MCF 10A (cell line): ENCODE measurements around the gene NFKB2. TPM values are rescaled to one million over a fixed set of nuclear protein-coding genes. Genes with fewer than 3 reads are reported as not detected.

ENCODE experiments used
- BruUV-seq: library from RNA; stranded (reverse); fragments of 400-500 nt; replicated peaks from 2 replicates; lab custom pipeline; 2021; lab: Mats Ljungman, UMichigan
- CTCF ChIA-PET: fragments of 300-600 bp; sonication (Branson Sonifier 250); formaldehyde crosslinking; extraction: SDS; loops from one replicate; lab custom pipeline; 2021; ENCODE audit warnings: antibody characterized with exemption, inconsistent platforms; lab: Yijun Ruan, JAX
- POLR2A ChIA-PET: fragments of 300-600, 350-650 bp; sonication (Branson Sonifier 250); formaldehyde crosslinking; extraction: SDS; loops from one replicate; lab custom pipeline; 2020; ENCODE audit warnings: antibody characterized with exemption, inconsistent platforms; lab: Yijun Ruan, JAX
- DNase-seq: peaks from one replicate; pipeline ENCODE4 v3.0.0-alpha.2; 2018; ENCODE audit not compliant: unreplicated experiment
- H3K27ac Mint-ChIP-seq: one replicate; pipeline ENCODE4 v1.8.0; 2022; ENCODE audit warnings: mild to moderate bottlenecking, low read depth, mixed read lengths; ENCODE audit not compliant: unreplicated experiment
- H3K27me3 Mint-ChIP-seq: one replicate; pipeline ENCODE4 v1.8.0; 2022; ENCODE audit warnings: mixed read lengths; ENCODE audit not compliant: insufficient read depth, unreplicated experiment
- H3K36me3 Mint-ChIP-seq: one replicate; pipeline ENCODE4 v1.8.0; 2022; ENCODE audit warnings: mild to moderate bottlenecking, moderate library complexity, mixed read lengths; ENCODE audit not compliant: insufficient read depth, unreplicated experiment
- H3K4me1 Mint-ChIP-seq: one replicate; pipeline ENCODE4 v1.8.0; 2022; ENCODE audit warnings: mixed read lengths; ENCODE audit not compliant: insufficient read depth, unreplicated experiment
- H3K4me3 Mint-ChIP-seq: one replicate; pipeline ENCODE4 v1.8.0; 2022; ENCODE audit warnings: mild to moderate bottlenecking, moderate library complexity, mixed read lengths; ENCODE audit not compliant: unreplicated experiment
- H3K9me3 Mint-ChIP-seq: one replicate; pipeline ENCODE4 v1.8.0; 2022; ENCODE audit warnings: mixed read lengths; ENCODE audit not compliant: unreplicated experiment
- CTCF ChIP-seq: fragments of 200-600 bp; IDR thresholded peaks from one replicate; pipeline ENCODE4 v1.8.0; 2022; ENCODE audit warnings: antibody characterized with exemption, mild to moderate bottlenecking; ENCODE audit not compliant: unreplicated experiment
- intact Hi-C: fragments of 100-400 bp; cut with micrococcal nuclease; formaldehyde crosslinking; loops from 2 replicates; pipeline ENCODE4 v1.14.1; 2022
- microRNA-seq: library from miRNA; unstranded; fragments of <30 nt; microRNA quantifications from one replicate; pipeline ENCODE4 v1.2.0, GENCODE V29; 2022
- total RNA-seq: library from RNA; stranded (reverse); gene quantifications from 2 replicates; pipeline ENCODE4 v1.2.3, GENCODE V29; 2022

Gene NFKB2
- total RNA-seq, 1 experiment from 2014 or later, result 76.2 TPM

DNA sequence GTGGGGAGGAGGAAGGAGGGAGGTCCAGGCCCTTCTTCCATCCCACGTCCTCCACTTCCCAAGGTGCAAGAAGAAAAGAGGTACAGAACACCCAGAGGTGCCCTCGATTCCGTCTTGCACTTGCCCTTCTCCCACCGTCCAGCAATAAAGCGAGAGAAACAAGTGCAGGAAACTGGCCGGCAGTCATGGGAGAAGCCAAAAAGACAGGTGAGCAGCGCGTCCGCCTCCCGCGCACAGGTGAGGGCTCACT is 54.5 kb downstream of the NFKB2 start:
- intact Hi-C loops, result no loop called here
- Mint-ChIP-seq H3K9me3 (no peaks in the 10 kb centered on the region), H3K36me3 (peaks cover 23% of the 10 kb centered on the region), H3K4me3 (peak overlapping the region; percentile 89), H3K4me1 (peaks cover 7% of the 10 kb centered on the region), H3K27me3 (no peaks in the 10 kb centered on the region), H3K27ac (peak overlapping the region; percentile 63)
- ChIA-PET POLR2A (interaction anchor here (0.7 to 6.3 kb wide), 21 partner anchors 9 to 404 kb away, joined by 3 to 85 read pairs (median 5); partner anchors contain the start of genes ACTR1A, ARMH3, BORCS7 and CUEDC2), CTCF (interaction anchor here (0.5 to 1.8 kb wide), 9 partner anchors 11 to 221 kb away, joined by 3 to 9 read pairs (median 4); no protein-coding TSS in a partner anchor)
- TSS peak; percentile 53 for BruUV-seq
- TF ChIP-seq CTCF, result no peak
- no peak for DNase-seq

GRCh38 chr10:102450374-102451104 is 55.0 kb downstream of the NFKB2 start:
- BruUV-seq, result no TSS peak
- ChIA-PET POLR2A (interaction anchor here (0.7 to 6.3 kb wide), 27 partner anchors 10 to 404 kb away, joined by 3 to 85 read pairs (median 4); partner anchors contain the start of genes ACTR1A, ARL3, ARMH3 and BORCS7), CTCF (interaction anchor here (0.5 to 2.7 kb wide), 17 partner anchors 11 to 281 kb away, joined by 3 to 15 read pairs (median 4); no protein-coding TSS in a partner anchor)
- Mint-ChIP-seq H3K27me3 (no peaks in the 10 kb centered on the region), H3K4me1 (peaks cover 7% of the 10 kb centered on the region), H3K9me3 (no peaks in the 10 kb centered on the region), H3K4me3 (peak overlapping the region; percentile 89), H3K27ac (peak overlapping the region; percentile 80), H3K36me3 (peaks cover 23% of the 10 kb centered on the region)
- TF ChIP-seq CTCF, result no peak
- peak; percentile 76 for DNase-seq
- intact Hi-C loops, result no loop called here

DNA sequence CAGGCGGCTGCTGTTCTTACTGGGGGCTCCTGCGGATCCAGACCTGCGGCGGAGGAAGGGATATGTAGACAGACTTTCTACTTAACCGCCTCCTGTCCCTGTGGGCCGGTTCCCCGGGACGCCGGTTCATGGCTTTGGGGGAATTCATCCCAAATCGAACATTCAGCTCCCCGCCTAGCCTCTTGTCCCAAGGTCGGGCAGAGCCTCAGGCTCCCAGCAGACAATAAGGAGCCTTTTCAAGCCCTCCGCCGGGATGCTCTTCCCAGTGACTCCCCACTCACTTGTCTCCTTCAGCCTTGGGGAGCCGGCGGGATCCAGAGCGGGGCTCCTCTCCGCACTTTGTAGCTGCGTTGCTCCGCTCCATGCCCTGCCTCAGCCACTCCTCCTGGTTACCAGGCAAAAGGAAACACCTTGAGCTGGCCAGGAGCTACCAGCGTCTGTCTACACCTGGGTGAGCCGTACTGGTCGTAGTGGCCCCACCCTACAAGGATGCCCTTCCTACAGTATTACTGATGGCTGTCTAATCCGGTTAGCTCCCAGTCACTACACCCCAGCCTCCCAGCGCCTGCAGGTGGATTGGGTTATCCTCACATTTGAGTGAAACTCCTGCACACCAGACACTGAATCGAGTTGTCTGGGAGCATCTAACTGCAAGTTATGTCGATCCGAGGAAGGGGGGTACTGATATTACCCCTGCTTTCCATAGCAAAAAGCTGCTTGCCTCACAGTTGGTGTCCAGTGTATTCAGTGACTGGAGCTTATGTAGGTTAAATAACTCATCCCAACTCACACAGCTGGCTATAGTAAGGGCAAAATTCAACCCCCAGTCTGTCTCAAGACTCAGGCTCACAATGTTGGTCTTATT is 55.8 kb downstream of the NFKB2 start, which contains the start of gene C10orf95:
Gene C10orf95, minus strand, starts transcription at position 439 of the 865 bp plus-strand sequence. CDS start 450 bp downstream, outside the sequence.
- POLR2A ChIA-PET, result interaction anchor here (0.5 to 6.3 kb wide), 28 partner anchors 10 to 1420 kb away, joined by 3 to 85 read pairs (median 4); partner anchors contain the start of genes ACTR1A, ARL3, ARMH3 and BORCS7
- H3K4me3 Mint-ChIP-seq, result peak within 1 kb of the TSS; percentile 89
- no peak for TF ChIP-seq CTCF
- CTCF ChIA-PET, result interaction anchor here (0.6 to 2.7 kb wide), 21 partner anchors 10 to 615 kb away, joined by 3 to 15 read pairs (median 4); partner anchors contain the start of gene ACTR1A
- peaks cover 14% of the 10 kb centered on the region for H3K4me1 Mint-ChIP-seq
- peak within 1 kb of the TSS; percentile 80 for H3K27ac Mint-ChIP-seq
- DNase-seq, result no peak
- H3K36me3 Mint-ChIP-seq, result peaks cover 23% of the 10 kb centered on the region
- intact Hi-C loops, result no loop called here
- H3K9me3 Mint-ChIP-seq, result no peaks in the 10 kb centered on the region
- TSS peak; percentile 8 for BruUV-seq
- no peaks in the 10 kb centered on the region for H3K27me3 Mint-ChIP-seq

Small RNAs within 50 kb of the gene (microRNA-seq; reads per million reads assigned to microRNA genes)
- gene MIR146B, result 327 reads per million, percentile 80 among the genes with 10 or more reads in this experiment

Other genes starting within 250 kb of the NFKB2 start
- gene NOLC1, start 243.3 kb upstream of the NFKB2 start, total RNA-seq, result 122 and 168 TPM in 2 replicates
- not detected in 2 replicates for gene ELOVL3, start 169.4 kb upstream of the NFKB2 start, total RNA-seq
- not detected in 2 replicates for gene PITX3, start 154.2 kb upstream of the NFKB2 start, total RNA-seq
- gene GBF1, start 150.2 kb upstream of the NFKB2 start, total RNA-seq, result 50.0 and 50.6 TPM in 2 replicates
- 0.66 and 0.75 TPM in 2 replicates for gene PSD, start 23.1 kb downstream of the NFKB2 start, total RNA-seq
- gene FBXL15, start 25.1 kb downstream of the NFKB2 start, total RNA-seq, result 11.1 and 11.3 TPM in 2 replicates
- 55.0 and 64.5 TPM in 2 replicates for gene CUEDC2, start 36.9 kb downstream of the NFKB2 start, total RNA-seq
- gene C10orf95, start 55.8 kb downstream of the NFKB2 start, total RNA-seq, result 0.49 and 0.63 TPM in 2 replicates
- 60.1 and 75.3 TPM in 2 replicates for gene ACTR1A, start 107.0 kb downstream of the NFKB2 start, total RNA-seq
- gene SUFU, start 108.3 kb downstream of the NFKB2 start, total RNA-seq, result 6.3 TPM in 2 replicates
- gene TRIM8, start 248.8 kb downstream of the NFKB2 start, total RNA-seq, result 73.5 and 78.1 TPM in 2 replicates